Erythroblast (primary cell): ENCODE measurements around the gene MAGI1.

Experiments
- GATA1 ChIP-seq: IDR thresholded peaks from 2 replicates; pipeline ENCODE4 v1.6.1; 2011; ENCODE audit warnings: low read depth, mild to moderate bottlenecking, control low read depth, low read length, moderate library complexity
- POLR2A ChIP-seq: IDR thresholded peaks from 2 replicates; pipeline ENCODE4 v1.6.1; 2011; ENCODE audit warnings: mild to moderate bottlenecking, low read length

GRCh38 chr3:65958216-65958615 is 80.5 kb downstream of the MAGI1 start:
- no peak for TF ChIP-seq POLR2A
- no peak for TF ChIP-seq GATA1
